Measurements from ENCODE around the gene ETV6. TPM values are rescaled to one million over a fixed set of nuclear protein-coding genes. Genes with fewer than 3 reads are reported as not detected.

ETV6 gene
- polyA plus RNA-seq, 1 donor (not counting 4 experiments of a cell fraction or from before 2014, with no cell fraction given), result 5.3 TPM

DNA sequence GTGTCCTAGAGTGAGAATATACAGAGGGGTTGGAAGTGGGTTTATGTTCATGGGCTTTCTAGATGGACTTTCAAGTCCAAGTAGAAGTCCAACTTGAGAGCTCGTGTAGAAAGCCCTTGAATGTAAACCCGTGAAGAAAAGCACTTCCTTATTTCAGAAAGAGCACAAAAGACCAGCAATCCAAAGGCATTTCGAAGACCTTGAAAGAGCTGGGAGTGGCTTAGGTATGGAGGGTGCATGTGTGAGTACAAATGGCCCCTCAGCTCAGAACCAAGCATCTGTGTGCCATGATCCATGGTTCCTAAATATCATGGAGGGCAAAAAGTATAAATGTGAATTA, 160.7 kb downstream of the ETV6 start:
- no peak overlapping the region for H3K4me2 ChIP-seq (ENCODE audit: control insufficient read depth, extremely low read depth, insufficient read depth, low read depth, low read length)
- H3K9me3 ChIP-seq (ENCODE audit: control insufficient read depth, low read depth, low read length), result no peaks in the 10 kb centered on the region
- H3K4me1 ChIP-seq (ENCODE audit: control insufficient read depth, extremely low read depth, insufficient read depth, low read length), result peaks cover 9% of the 10 kb centered on the region
- no peaks in the 10 kb centered on the region for H3K79me2 ChIP-seq (ENCODE audit: control insufficient read depth, insufficient read depth, low read length)
- TF ChIP-seq EZH2 (IDR thresholded peaks at IDR 0.05; ENCODE audit: low read length), result no peak
- TF ChIP-seq, protein P1, sequence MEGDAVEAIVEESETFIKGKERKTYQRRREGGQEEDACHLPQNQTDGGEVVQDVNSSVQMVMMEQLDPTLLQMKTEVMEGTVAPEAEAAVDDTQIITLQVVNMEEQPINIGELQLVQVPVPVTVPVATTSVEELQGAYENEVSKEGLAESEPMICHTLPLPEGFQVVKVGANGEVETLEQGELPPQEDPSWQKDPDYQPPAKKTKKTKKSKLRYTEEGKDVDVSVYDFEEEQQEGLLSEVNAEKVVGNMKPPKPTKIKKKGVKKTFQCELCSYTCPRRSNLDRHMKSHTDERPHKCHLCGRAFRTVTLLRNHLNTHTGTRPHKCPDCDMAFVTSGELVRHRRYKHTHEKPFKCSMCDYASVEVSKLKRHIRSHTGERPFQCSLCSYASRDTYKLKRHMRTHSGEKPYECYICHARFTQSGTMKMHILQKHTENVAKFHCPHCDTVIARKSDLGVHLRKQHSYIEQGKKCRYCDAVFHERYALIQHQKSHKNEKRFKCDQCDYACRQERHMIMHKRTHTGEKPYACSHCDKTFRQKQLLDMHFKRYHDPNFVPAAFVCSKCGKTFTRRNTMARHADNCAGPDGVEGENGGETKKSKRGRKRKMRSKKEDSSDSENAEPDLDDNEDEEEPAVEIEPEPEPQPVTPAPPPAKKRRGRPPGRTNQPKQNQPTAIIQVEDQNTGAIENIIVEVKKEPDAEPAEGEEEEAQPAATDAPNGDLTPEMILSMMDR (optimal IDR thresholded peaks at IDR 0.05 in 1 of 3, IDR thresholded peaks at IDR 0.05 in 1 of 3, conservative IDR thresholded peaks at IDR 0.05 in 1 of 3; ENCODE audit: extremely low read depth in 1 of 3, insufficient read depth in 2 of 3, low read length in 3 of 3), result no peak
- H3K27ac ChIP-seq (ENCODE audit: control insufficient read depth, insufficient read depth, low read length), result no peak overlapping the region
- dilution Hi-C loops (cut with MboI; ENCODE audit: extremely low pct_ligation_motif_present, low sequenced_read_pairs), result no loop called here
- H3K9me1 ChIP-seq (ENCODE audit: control insufficient read depth, extremely low read depth, insufficient read depth, low read length), result no peaks in the 10 kb centered on the region
- H3K36me3 ChIP-seq (ENCODE audit: control insufficient read depth in 2 of 2, extremely low read depth in 1 of 2, insufficient read depth in 2 of 2, low read length in 2 of 2), result no peaks in the 10 kb centered on the region
- H3K4me3 ChIP-seq (ENCODE audit: control insufficient read depth in 2 of 3, extremely low read depth in 1 of 3, insufficient read depth in 2 of 3, low read depth in 1 of 3, low read length in 3 of 3), result no peak overlapping the region
- H3K27me3 ChIP-seq (ENCODE audit: control insufficient read depth, extremely low read depth, insufficient read depth, low read length), result no peaks in the 10 kb centered on the region
- FAIRE-seq (no peak), DNase-seq (ENCODE audit: low read depth, low spot score) (no peak)
- no peaks in the 10 kb centered on the region for H4K20me1 ChIP-seq (ENCODE audit: control insufficient read depth, extremely low read depth, insufficient read depth, low read length)
- H3K9ac ChIP-seq (ENCODE audit: control insufficient read depth, extremely low read depth, insufficient read depth, low read length), result no peak overlapping the region
- H2AFZ ChIP-seq (ENCODE audit: control insufficient read depth, low read length), result no peak overlapping the region

DNA sequence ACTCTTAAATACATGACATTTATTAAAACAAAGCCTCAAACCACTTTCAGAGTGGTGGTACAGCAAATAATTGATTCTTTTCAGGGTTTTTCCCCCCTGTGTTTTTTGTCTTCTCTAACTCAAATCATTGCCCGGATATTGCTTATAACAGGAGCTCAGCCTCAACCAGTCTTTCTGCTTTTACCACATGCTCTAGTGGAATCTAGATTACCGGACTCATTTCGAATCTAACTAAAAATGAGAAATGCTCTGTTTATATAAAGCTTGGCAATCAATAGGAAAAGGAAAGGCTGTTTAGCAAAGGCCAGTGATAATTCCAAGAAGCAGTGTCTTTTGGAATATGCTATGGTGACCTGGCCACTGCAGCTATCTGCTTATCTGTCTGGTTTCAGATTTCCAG, 161.5 kb downstream of the ETV6 start:
- H3K79me2 ChIP-seq (ENCODE audit: control insufficient read depth, insufficient read depth, low read length), result no peaks in the 10 kb centered on the region
- FAIRE-seq (no peak), DNase-seq (ENCODE audit: low read depth, low spot score) (no peak)
- no peaks in the 10 kb centered on the region for H3K9me3 ChIP-seq (ENCODE audit: control insufficient read depth, low read depth, low read length)
- no peaks in the 10 kb centered on the region for H3K9me1 ChIP-seq (ENCODE audit: control insufficient read depth, extremely low read depth, insufficient read depth, low read length)
- H3K9ac ChIP-seq (ENCODE audit: control insufficient read depth, extremely low read depth, insufficient read depth, low read length), result no peak overlapping the region
- no peaks in the 10 kb centered on the region for H3K36me3 ChIP-seq (ENCODE audit: control insufficient read depth in 2 of 2, extremely low read depth in 1 of 2, insufficient read depth in 2 of 2, low read length in 2 of 2)
- H3K27me3 ChIP-seq (ENCODE audit: control insufficient read depth, extremely low read depth, insufficient read depth, low read length), result no peaks in the 10 kb centered on the region
- no peak overlapping the region for H2AFZ ChIP-seq (ENCODE audit: control insufficient read depth, low read length)
- peaks cover 13% of the 10 kb centered on the region for H3K4me1 ChIP-seq (ENCODE audit: control insufficient read depth, extremely low read depth, insufficient read depth, low read length)
- TF ChIP-seq, protein P1 (optimal IDR thresholded peaks at IDR 0.05 in 1 of 3, IDR thresholded peaks at IDR 0.05 in 1 of 3, conservative IDR thresholded peaks at IDR 0.05 in 1 of 3; ENCODE audit: extremely low read depth in 1 of 3, insufficient read depth in 2 of 3, low read length in 3 of 3), result no peak
- no peak for TF ChIP-seq EZH2 (IDR thresholded peaks at IDR 0.05; ENCODE audit: low read length)
- dilution Hi-C loops (cut with MboI; ENCODE audit: extremely low pct_ligation_motif_present, low sequenced_read_pairs), result no loop called here
- H4K20me1 ChIP-seq (ENCODE audit: control insufficient read depth, extremely low read depth, insufficient read depth, low read length), result no peaks in the 10 kb centered on the region
- H3K4me3 ChIP-seq (ENCODE audit: control insufficient read depth in 2 of 3, extremely low read depth in 1 of 3, insufficient read depth in 2 of 3, low read depth in 1 of 3, low read length in 3 of 3), result no peak overlapping the region
- H3K27ac ChIP-seq (ENCODE audit: control insufficient read depth, insufficient read depth, low read length), result no peak overlapping the region
- no peak overlapping the region for H3K4me2 ChIP-seq (ENCODE audit: control insufficient read depth, extremely low read depth, insufficient read depth, low read depth, low read length)
